HG03103 (cell line): ENCODE data around the gene CDK11A.
A peak's percentile ranks its signal among the peaks of the same experiment; 100 is the strongest.
"Not testable (repeated sequence)": the region's sequence is repeated elsewhere in the genome, so short reads cannot be mapped to it uniquely, and the experiment has no call there.

Experiments used
- ATAC-seq: cut with Tn5 transposase; IDR thresholded peaks from one replicate; pipeline ENCODE4 v1.9.1; 2021; ENCODE audit warnings: low read depth; ENCODE audit not compliant: unreplicated experiment

Gene CDK11A

GRCh38 chr1:1728308-1729005 lies 4.3 kb upstream of the CDK11A start:
- not testable (repeated sequence) for ATAC-seq

- not testable (repeated sequence) for ATAC-seq
These were observed 3.0 kb upstream of the CDK11A start for GRCh38 chr1:1727131-1727651.

- ATAC-seq = not testable (repeated sequence)
These were observed 1.9 kb upstream of the CDK11A start for GRCh38 chr1:1726088-1726487.

- ATAC-seq = no peak
These were observed 3.0 kb downstream of the CDK11A start for GRCh38 chr1:1721201-1721600.

- ATAC-seq = not testable (repeated sequence)
These were observed 8.9 kb downstream of the CDK11A start for GRCh38 chr1:1715109-1715883.

- not testable (repeated sequence) for ATAC-seq
These were observed 16.3 kb downstream of the CDK11A start for GRCh38 chr1:1707897-1708296.

GRCh38 chr1:1707241-1707640 lies 16.9 kb downstream of the CDK11A start:
- ATAC-seq = not testable (repeated sequence)

- not testable (repeated sequence) for ATAC-seq
These were observed 18.5 kb downstream of the CDK11A start for GRCh38 chr1:1705623-1706022.

GRCh38 chr1:1704284-1704957 lies 19.7 kb downstream of the CDK11A start:
- not testable (repeated sequence) for ATAC-seq

- no peak for ATAC-seq
These were observed 20.4 kb downstream of the CDK11A start for GRCh38 chr1:1703796-1704195.

- ATAC-seq = not testable (repeated sequence)
These were observed 21.7 kb downstream of the CDK11A start for GRCh38 chr1:1702506-1702905.

- ATAC-seq = not testable (repeated sequence)
These were observed 23.6 kb downstream of the CDK11A start for GRCh38 chr1:1700557-1700956.

GRCh38 chr1:1700067-1700466 lies 24.1 kb downstream of the CDK11A start:
- not testable (repeated sequence) for ATAC-seq

- ATAC-seq = not testable (repeated sequence)
These were observed 25.1 kb downstream of the CDK11A start for GRCh38 chr1:1699061-1699460.

- not testable (repeated sequence) for ATAC-seq
These were observed 26.6 kb downstream of the CDK11A start for GRCh38 chr1:1697358-1698183.

GRCh38 chr1:1696431-1697357 lies 27.5 kb downstream of the CDK11A start:
- not testable (repeated sequence) for ATAC-seq

- ATAC-seq = peak; percentile 69
These were observed 31.2 kb downstream of the CDK11A start, which contains the start of gene SLC35E2B for GRCh38 chr1:1692714-1693647. TSS of gene SLC35E2B (minus strand) at chr1:1692795. CDS start at chr1:1676699, 16,096 bp downstream.

GRCh38 chr1:1692324-1692713 lies 31.8 kb downstream of the CDK11A start:
- ATAC-seq = peak; percentile 32
